ENCODE measurements around the gene PPFIA4.

DNA sequence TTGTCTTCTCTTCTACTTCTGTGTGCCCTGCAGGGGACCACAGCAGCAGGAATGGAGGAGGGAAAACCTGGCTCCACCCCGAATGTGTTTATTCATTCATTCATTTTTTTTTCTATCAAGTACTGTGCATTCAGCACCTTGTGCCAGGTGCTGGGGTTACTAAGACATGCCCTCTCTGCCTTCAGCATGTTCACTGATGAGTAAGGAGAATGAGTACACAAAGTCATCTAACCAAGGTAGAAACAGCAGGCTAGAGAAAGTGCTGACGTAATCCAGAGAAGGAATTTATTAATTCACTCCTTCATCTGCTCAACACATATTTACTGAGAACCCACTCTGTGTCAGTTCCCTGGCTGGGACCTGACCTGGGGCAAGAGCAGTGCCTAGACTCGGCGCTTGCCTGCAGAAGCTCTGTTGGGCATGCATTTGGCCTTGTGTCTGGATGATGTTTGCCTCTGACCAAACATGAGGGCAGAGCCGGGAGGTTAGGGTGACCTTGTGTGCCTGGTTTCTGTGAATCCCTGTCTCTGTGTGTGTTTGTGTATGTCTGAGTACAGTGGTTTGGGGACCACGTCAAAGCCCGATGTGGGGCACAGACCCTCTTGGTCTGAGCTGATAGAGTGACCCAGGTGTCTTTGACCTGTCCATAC lies 62.8 kb downstream of the PPFIA4 start:
- TF ChIP-seq, protein P1, sequence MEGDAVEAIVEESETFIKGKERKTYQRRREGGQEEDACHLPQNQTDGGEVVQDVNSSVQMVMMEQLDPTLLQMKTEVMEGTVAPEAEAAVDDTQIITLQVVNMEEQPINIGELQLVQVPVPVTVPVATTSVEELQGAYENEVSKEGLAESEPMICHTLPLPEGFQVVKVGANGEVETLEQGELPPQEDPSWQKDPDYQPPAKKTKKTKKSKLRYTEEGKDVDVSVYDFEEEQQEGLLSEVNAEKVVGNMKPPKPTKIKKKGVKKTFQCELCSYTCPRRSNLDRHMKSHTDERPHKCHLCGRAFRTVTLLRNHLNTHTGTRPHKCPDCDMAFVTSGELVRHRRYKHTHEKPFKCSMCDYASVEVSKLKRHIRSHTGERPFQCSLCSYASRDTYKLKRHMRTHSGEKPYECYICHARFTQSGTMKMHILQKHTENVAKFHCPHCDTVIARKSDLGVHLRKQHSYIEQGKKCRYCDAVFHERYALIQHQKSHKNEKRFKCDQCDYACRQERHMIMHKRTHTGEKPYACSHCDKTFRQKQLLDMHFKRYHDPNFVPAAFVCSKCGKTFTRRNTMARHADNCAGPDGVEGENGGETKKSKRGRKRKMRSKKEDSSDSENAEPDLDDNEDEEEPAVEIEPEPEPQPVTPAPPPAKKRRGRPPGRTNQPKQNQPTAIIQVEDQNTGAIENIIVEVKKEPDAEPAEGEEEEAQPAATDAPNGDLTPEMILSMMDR (IDR thresholded peaks at IDR 0.05; ENCODE audit: low read depth, low read length), result no peak
- no peak for TF ChIP-seq EZH2phosphoT487 (IDR thresholded peaks at IDR 0.05; ENCODE audit: low read depth)

Measured in OCI-LY3 (cell line).